ENCODE data around the gene VPREB1. TPM values are rescaled to one million over a fixed set of nuclear protein-coding genes. Genes with fewer than 3 reads are reported as not detected.
"Not testable (repeated sequence)": the region's sequence is repeated elsewhere in the genome, so short reads cannot be mapped to it uniquely, and the experiment has no call there.

The VPREB1 gene
- total and polyA plus RNA-seq, 2 donors (not counting 1 experiment from before 2014, with no cell fraction given) = not detected

DNA sequence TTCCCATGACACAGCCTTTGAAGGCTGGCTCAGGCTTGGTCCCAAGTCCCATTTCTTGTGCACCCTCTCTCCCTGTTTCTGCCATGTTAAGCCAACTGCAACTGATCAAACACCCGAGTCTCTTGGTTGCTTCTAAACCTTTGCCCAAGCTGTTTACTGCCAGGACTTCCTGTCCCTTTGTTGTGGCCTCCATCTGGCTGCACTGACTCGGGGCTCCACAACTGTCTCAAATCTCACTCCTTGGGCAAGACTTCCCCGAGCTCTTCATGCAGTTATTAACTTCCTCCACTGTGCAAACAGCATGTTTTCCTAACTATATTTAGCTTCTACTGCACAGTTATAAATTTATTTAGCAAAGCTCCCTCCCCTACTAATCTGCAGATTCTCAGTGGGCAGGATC, 4.3 kb downstream of the VPREB1 start:
- H3K9me3 ChIP-seq (ENCODE audit: control insufficient read depth, insufficient read depth, low read depth, low read length) = no peaks in the 10 kb centered on the region
- no peak overlapping the region for H3K27ac ChIP-seq (ENCODE audit: insufficient read depth, low read length)
- TF ChIP-seq, protein P1, sequence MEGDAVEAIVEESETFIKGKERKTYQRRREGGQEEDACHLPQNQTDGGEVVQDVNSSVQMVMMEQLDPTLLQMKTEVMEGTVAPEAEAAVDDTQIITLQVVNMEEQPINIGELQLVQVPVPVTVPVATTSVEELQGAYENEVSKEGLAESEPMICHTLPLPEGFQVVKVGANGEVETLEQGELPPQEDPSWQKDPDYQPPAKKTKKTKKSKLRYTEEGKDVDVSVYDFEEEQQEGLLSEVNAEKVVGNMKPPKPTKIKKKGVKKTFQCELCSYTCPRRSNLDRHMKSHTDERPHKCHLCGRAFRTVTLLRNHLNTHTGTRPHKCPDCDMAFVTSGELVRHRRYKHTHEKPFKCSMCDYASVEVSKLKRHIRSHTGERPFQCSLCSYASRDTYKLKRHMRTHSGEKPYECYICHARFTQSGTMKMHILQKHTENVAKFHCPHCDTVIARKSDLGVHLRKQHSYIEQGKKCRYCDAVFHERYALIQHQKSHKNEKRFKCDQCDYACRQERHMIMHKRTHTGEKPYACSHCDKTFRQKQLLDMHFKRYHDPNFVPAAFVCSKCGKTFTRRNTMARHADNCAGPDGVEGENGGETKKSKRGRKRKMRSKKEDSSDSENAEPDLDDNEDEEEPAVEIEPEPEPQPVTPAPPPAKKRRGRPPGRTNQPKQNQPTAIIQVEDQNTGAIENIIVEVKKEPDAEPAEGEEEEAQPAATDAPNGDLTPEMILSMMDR (conservative IDR thresholded peaks at IDR 0.05 in 1 of 2, IDR thresholded peaks at IDR 0.05 in 1 of 2; ENCODE audit: low read depth in 1 of 2, low read length in 2 of 2) = no peak
- TF ChIP-seq EZH2 (IDR thresholded peaks at IDR 0.05; ENCODE audit: low read length, missing control alignments) = no peak
- H3K4me1 ChIP-seq (ENCODE audit: control insufficient read depth, extremely low read depth, insufficient read depth, low read length) = no peaks in the 10 kb centered on the region
- DNase-seq (ENCODE audit: low read depth in 2 of 2) = no peak
- H3K4me3 ChIP-seq (replicated peaks in 1 of 4; ENCODE audit: control extremely low read depth in 1 of 4, insufficient read depth in 1 of 4, low read depth in 3 of 4, low read length in 4 of 4) = no peak overlapping the region
- H2AFZ ChIP-seq (ENCODE audit: low read length) = no peak overlapping the region
- no peaks in the 10 kb centered on the region for H3K36me3 ChIP-seq (ENCODE audit: control insufficient read depth, insufficient read depth, low read length)
- no peak overlapping the region for H3K4me2 ChIP-seq (ENCODE audit: extremely low read depth, insufficient read depth, low read length)
- H4K20me1 ChIP-seq (ENCODE audit: control insufficient read depth, extremely low read depth, insufficient read depth, low read length) = no peaks in the 10 kb centered on the region
- H3K79me2 ChIP-seq (ENCODE audit: control insufficient read depth, insufficient read depth, low read length) = no peaks in the 10 kb centered on the region
- peaks cover 8% of the 10 kb centered on the region for H3K27me3 ChIP-seq (ENCODE audit: control insufficient read depth, insufficient read depth, low read length)
- no peak overlapping the region for H3K9ac ChIP-seq (ENCODE audit: insufficient read depth, low read length)

DNA sequence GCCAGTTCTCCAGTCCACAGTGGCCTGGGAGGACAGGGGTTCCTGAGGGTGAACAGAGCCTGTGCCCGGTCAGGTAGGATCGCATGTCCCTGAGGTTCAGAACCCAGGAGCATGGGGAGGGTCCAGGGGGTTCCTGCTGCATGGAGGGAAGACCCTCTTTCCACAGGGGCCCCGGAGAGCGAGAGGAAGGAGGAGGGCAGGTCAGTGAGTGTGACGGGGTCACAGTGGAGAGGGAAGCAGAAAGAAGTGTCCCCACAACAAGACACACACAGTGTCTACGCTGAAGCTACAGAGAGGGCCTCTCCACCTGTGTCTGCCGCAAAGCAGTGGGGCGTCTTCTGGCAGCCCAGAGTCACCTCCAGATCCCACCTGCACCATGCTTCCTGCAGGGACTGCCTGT, 6.1 kb downstream of the VPREB1 start:
- not testable (repeated sequence) for H3K36me3 ChIP-seq (ENCODE audit: control insufficient read depth, insufficient read depth, low read length); H2AFZ ChIP-seq (ENCODE audit: low read length); H4K20me1 ChIP-seq (ENCODE audit: control insufficient read depth, extremely low read depth, insufficient read depth, low read length); H3K9ac ChIP-seq (ENCODE audit: insufficient read depth, low read length); H3K4me1 ChIP-seq (ENCODE audit: control insufficient read depth, extremely low read depth, insufficient read depth, low read length); H3K9me3 ChIP-seq (ENCODE audit: control insufficient read depth, insufficient read depth, low read depth, low read length); DNase-seq (ENCODE audit: low read depth in 2 of 2); H3K4me2 ChIP-seq (ENCODE audit: extremely low read depth, insufficient read depth, low read length); H3K27ac ChIP-seq (ENCODE audit: insufficient read depth, low read length); H3K79me2 ChIP-seq (ENCODE audit: control insufficient read depth, insufficient read depth, low read length); H3K4me3 ChIP-seq (replicated peaks in 1 of 4; ENCODE audit: control extremely low read depth in 1 of 4, insufficient read depth in 1 of 4, low read depth in 3 of 4, low read length in 4 of 4); H3K27me3 ChIP-seq (ENCODE audit: control insufficient read depth, insufficient read depth, low read length)

DNA sequence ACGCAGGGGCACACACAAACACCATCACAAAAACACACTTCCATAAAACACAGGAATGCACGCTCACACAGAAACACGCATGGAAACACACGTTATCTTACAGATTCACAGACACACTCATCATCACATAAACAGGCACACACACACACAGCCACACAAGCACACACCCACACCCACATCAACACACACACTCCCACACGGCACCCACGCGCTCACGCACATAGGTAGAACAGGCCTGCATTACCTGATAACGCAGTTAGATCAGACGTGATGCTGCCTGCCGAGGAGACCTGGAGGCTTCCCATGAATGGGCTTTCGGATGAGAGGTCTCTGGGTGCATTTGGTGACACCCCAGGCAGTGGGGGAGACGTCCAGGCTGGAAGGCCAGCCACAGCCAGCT, 11.5 kb downstream of the VPREB1 start:
- not testable (repeated sequence) for H3K4me2 ChIP-seq (ENCODE audit: extremely low read depth, insufficient read depth, low read length); H4K20me1 ChIP-seq (ENCODE audit: control insufficient read depth, extremely low read depth, insufficient read depth, low read length); H3K36me3 ChIP-seq (ENCODE audit: control insufficient read depth, insufficient read depth, low read length); H3K4me1 ChIP-seq (ENCODE audit: control insufficient read depth, extremely low read depth, insufficient read depth, low read length); H3K9ac ChIP-seq (ENCODE audit: insufficient read depth, low read length); H3K9me3 ChIP-seq (ENCODE audit: control insufficient read depth, insufficient read depth, low read depth, low read length); H3K27me3 ChIP-seq (ENCODE audit: control insufficient read depth, insufficient read depth, low read length); H2AFZ ChIP-seq (ENCODE audit: low read length); H3K27ac ChIP-seq (ENCODE audit: insufficient read depth, low read length); H3K4me3 ChIP-seq (replicated peaks in 1 of 4; ENCODE audit: control extremely low read depth in 1 of 4, insufficient read depth in 1 of 4, low read depth in 3 of 4, low read length in 4 of 4); H3K79me2 ChIP-seq (ENCODE audit: control insufficient read depth, insufficient read depth, low read length); DNase-seq (ENCODE audit: low read depth in 2 of 2)

DNA sequence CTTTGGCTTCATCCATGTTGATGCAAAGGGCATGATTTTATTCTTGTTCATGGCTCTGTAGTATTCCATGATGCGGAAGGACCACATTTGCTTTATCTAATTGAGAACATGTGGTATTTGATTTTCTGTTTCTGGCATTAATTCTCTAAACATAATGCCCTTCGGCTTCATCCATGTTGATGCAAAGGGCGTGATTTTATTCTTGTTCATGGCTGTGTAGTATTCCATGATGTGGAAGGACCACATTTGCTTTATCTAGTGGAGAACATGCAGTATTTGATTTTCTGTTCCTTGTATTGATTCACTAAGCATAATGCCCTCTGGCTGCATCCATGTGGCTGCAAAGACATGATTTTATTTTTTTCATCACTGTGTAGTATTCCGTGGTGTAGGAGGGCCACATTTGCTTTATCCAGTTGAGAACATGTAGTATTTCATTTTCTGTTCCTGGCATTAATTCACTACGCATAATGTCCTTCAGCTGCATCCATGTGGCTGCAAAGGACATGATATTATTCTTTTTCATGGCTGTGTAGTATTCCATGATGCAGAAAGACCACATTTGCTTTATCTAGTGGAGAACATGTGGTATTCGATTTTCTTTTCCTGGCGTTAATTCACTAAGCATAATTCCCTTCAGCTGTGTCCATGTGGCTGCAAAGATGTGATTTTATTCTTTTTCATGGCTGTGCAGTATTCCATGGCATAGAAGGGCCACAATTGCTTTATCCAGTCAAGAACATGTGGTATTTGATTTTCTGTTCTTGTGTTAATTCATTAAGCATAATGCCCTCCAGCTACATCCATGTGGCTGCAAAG, 14.2 kb downstream of the VPREB1 start:
- H3K36me3 ChIP-seq (ENCODE audit: control insufficient read depth, insufficient read depth, low read length); H3K4me1 ChIP-seq (ENCODE audit: control insufficient read depth, extremely low read depth, insufficient read depth, low read length); H2AFZ ChIP-seq (ENCODE audit: low read length); H3K9me3 ChIP-seq (ENCODE audit: control insufficient read depth, insufficient read depth, low read depth, low read length); H3K27ac ChIP-seq (ENCODE audit: insufficient read depth, low read length); H4K20me1 ChIP-seq (ENCODE audit: control insufficient read depth, extremely low read depth, insufficient read depth, low read length); H3K79me2 ChIP-seq (ENCODE audit: control insufficient read depth, insufficient read depth, low read length); DNase-seq (ENCODE audit: low read depth in 2 of 2); H3K4me2 ChIP-seq (ENCODE audit: extremely low read depth, insufficient read depth, low read length); H3K4me3 ChIP-seq (replicated peaks in 1 of 4; ENCODE audit: control extremely low read depth in 1 of 4, insufficient read depth in 1 of 4, low read depth in 3 of 4, low read length in 4 of 4); H3K9ac ChIP-seq (ENCODE audit: insufficient read depth, low read length); H3K27me3 ChIP-seq (ENCODE audit: control insufficient read depth, insufficient read depth, low read length): not testable (repeated sequence)

DNA sequence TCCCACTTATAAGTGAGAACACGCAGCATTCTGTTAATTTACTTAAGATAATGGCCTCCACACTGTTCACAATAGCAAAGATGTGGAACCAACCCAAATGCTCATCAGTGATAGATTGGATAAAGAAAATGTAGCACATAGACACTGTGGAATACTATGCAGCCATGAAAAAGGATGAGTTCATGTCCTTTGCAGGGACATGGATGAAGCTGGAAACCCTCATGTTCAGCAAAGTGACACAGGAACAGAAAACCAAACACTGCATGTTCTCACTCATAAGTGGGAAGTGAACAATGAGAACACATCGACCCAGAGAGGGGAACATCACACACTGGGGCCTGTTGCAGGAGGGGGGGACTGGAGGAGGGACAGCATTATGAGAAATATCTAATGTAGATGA, 15.6 kb downstream of the VPREB1 start:
- not testable (repeated sequence) for DNase-seq (ENCODE audit: low read depth in 2 of 2); H2AFZ ChIP-seq (ENCODE audit: low read length); H3K27me3 ChIP-seq (ENCODE audit: control insufficient read depth, insufficient read depth, low read length); H3K36me3 ChIP-seq (ENCODE audit: control insufficient read depth, insufficient read depth, low read length); H3K4me2 ChIP-seq (ENCODE audit: extremely low read depth, insufficient read depth, low read length); H3K27ac ChIP-seq (ENCODE audit: insufficient read depth, low read length); H3K79me2 ChIP-seq (ENCODE audit: control insufficient read depth, insufficient read depth, low read length); H3K4me3 ChIP-seq (replicated peaks in 1 of 4; ENCODE audit: control extremely low read depth in 1 of 4, insufficient read depth in 1 of 4, low read depth in 3 of 4, low read length in 4 of 4); H3K9ac ChIP-seq (ENCODE audit: insufficient read depth, low read length); H4K20me1 ChIP-seq (ENCODE audit: control insufficient read depth, extremely low read depth, insufficient read depth, low read length); H3K9me3 ChIP-seq (ENCODE audit: control insufficient read depth, insufficient read depth, low read depth, low read length); H3K4me1 ChIP-seq (ENCODE audit: control insufficient read depth, extremely low read depth, insufficient read depth, low read length)

DNA sequence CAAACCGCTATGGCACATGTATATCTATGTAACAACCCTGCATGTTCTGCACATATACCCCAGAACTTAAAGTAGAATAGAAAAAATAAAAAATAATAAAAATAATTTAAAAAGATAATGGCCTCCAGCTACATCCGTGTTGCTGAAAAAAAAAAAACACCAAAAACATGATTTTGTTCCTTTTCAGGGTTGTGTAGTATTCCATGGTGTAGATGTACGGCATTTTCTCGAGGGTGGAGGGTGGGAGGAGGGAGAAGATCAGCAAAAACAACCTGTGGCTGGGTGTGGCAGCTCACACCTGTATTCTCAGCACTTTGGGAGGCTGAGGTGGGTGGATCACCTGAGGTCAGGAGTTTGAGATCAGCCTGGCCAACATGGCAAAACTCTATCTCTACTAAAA, 16.0 kb downstream of the VPREB1 start:
- H3K27ac ChIP-seq (ENCODE audit: insufficient read depth, low read length); H3K4me3 ChIP-seq (replicated peaks in 1 of 4; ENCODE audit: control extremely low read depth in 1 of 4, insufficient read depth in 1 of 4, low read depth in 3 of 4, low read length in 4 of 4); H3K4me1 ChIP-seq (ENCODE audit: control insufficient read depth, extremely low read depth, insufficient read depth, low read length); H3K27me3 ChIP-seq (ENCODE audit: control insufficient read depth, insufficient read depth, low read length); H4K20me1 ChIP-seq (ENCODE audit: control insufficient read depth, extremely low read depth, insufficient read depth, low read length); H3K4me2 ChIP-seq (ENCODE audit: extremely low read depth, insufficient read depth, low read length); H3K36me3 ChIP-seq (ENCODE audit: control insufficient read depth, insufficient read depth, low read length); DNase-seq (ENCODE audit: low read depth in 2 of 2); H3K9me3 ChIP-seq (ENCODE audit: control insufficient read depth, insufficient read depth, low read depth, low read length); H3K79me2 ChIP-seq (ENCODE audit: control insufficient read depth, insufficient read depth, low read length); H3K9ac ChIP-seq (ENCODE audit: insufficient read depth, low read length); H2AFZ ChIP-seq (ENCODE audit: low read length): not testable (repeated sequence)

Measured in fibroblast of lung (primary cell).